ENCODE measurements around the gene RETN. TPM values are rescaled to one million over a fixed set of nuclear protein-coding genes. Genes with fewer than 3 reads are reported as not detected.

RETN gene
- total RNA-seq, 4 donors from 2014 or later: not detected

DNA sequence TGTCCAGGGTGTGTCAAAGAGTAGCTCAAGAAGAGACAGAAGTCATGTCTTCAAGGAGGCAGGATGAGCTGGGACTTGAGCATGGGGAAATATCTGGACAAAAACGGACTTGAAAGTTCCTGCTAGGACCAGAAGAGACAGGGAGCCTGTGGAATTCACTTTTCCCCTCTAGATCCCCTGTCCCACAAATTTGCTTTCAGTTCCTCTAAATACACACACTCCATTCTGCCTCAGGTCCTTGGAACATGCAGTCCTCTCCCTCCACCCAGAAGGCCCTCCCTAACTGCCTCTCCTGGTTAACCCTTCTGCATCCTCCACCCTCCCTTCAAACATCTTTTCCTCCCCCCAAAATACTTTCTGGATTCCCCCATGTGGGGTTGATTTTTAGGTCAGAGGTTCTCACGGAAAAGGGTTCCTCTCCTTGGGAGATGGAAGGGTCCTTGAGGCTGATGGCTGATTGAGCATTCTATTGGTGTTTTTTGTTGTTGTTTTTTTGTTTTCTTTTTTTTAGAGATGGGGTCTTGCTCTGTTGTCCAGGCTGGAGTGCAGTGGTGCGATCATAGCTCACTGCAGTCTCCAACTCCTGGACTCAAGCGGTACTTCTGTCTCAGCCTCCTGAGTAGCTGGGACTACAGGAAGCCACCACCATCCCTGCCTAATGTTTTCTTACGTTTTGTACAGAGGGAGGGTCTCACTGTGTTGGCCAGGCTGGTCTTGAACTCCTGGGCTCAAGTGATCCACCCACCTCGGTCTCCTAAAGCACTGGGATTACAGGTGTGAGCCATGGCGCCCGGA lies 6.9 kb upstream of the RETN start:
- Histone ChIP-seq H3K36me3 (no peaks in the 10 kb centered on the region), H3K27ac (no peak overlapping the region), H3K9me3 (no peaks in the 10 kb centered on the region), H3K4me1 (no peaks in the 10 kb centered on the region), H3K27me3 (no peaks in the 10 kb centered on the region), H3K4me3 (no peak overlapping the region)
- TF ChIP-seq POLR2A (IDR thresholded peaks at IDR 0.05): no peak
- TF ChIP-seq, protein P1, sequence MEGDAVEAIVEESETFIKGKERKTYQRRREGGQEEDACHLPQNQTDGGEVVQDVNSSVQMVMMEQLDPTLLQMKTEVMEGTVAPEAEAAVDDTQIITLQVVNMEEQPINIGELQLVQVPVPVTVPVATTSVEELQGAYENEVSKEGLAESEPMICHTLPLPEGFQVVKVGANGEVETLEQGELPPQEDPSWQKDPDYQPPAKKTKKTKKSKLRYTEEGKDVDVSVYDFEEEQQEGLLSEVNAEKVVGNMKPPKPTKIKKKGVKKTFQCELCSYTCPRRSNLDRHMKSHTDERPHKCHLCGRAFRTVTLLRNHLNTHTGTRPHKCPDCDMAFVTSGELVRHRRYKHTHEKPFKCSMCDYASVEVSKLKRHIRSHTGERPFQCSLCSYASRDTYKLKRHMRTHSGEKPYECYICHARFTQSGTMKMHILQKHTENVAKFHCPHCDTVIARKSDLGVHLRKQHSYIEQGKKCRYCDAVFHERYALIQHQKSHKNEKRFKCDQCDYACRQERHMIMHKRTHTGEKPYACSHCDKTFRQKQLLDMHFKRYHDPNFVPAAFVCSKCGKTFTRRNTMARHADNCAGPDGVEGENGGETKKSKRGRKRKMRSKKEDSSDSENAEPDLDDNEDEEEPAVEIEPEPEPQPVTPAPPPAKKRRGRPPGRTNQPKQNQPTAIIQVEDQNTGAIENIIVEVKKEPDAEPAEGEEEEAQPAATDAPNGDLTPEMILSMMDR (IDR thresholded peaks at IDR 0.05): no peak
- no peak for DNase-seq
- intact Hi-C loops (cut with DNase I; ENCODE audit: low total_unique reads): no loop called here

DNA sequence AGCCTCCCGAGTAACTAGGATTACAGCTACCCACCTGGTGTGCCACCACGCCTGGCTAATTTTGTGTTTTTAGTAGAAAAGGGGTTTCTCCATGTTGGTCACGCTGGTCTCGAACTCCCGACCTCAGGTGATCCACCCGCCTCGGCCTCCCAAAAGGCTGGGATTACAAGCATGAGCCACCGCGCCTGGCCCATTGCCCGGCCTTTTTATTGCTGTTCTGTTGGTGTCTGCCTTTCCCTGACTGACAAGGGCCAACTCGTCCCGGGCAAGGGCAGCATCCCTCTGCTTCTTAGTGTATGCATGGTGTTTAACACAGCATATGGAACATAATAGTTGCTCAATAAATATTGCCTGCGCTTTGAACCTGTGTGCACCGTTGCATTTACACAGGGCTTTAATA lies 6.2 kb upstream of the RETN start:
- Histone ChIP-seq H3K27me3 (no peaks in the 10 kb centered on the region), H3K27ac (no peak overlapping the region), H3K36me3 (no peaks in the 10 kb centered on the region), H3K9me3 (no peaks in the 10 kb centered on the region), H3K4me1 (no peaks in the 10 kb centered on the region), H3K4me3 (no peak overlapping the region)
- no peak for DNase-seq
- intact Hi-C loops (cut with DNase I; ENCODE audit: low total_unique reads): no loop called here
- TF ChIP-seq POLR2A (IDR thresholded peaks at IDR 0.05): no peak
- TF ChIP-seq, protein P1 (IDR thresholded peaks at IDR 0.05): no peak

DNA sequence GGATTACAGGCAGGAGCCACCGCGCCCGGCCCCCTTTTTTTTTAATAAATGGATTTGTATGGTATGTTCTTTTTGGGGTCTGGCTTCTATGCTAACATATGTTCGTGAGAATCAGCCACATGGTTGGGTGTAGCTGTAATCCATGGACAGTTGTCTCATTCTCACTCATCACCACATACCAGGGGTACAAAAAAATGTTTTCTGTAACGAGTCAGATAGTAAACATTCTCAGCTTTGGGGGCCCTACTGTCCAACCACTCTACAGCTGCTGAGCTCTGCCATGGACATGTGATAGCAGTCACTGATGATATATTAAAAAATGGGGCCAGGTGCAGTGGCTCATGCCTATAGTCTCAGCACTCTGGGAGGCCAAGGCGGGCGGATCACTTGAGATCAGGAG lies 5.1 kb upstream of the RETN start:
- Histone ChIP-seq H3K9me3 (no peaks in the 10 kb centered on the region), H3K27ac (no peak overlapping the region), H3K4me3 (no peak overlapping the region), H3K36me3 (no peaks in the 10 kb centered on the region), H3K27me3 (no peaks in the 10 kb centered on the region), H3K4me1 (no peaks in the 10 kb centered on the region)
- TF ChIP-seq, protein P1 (IDR thresholded peaks at IDR 0.05): no peak
- no peak for TF ChIP-seq POLR2A (IDR thresholded peaks at IDR 0.05)
- DNase-seq: no peak
- intact Hi-C loops (cut with DNase I; ENCODE audit: low total_unique reads): no loop called here

DNA sequence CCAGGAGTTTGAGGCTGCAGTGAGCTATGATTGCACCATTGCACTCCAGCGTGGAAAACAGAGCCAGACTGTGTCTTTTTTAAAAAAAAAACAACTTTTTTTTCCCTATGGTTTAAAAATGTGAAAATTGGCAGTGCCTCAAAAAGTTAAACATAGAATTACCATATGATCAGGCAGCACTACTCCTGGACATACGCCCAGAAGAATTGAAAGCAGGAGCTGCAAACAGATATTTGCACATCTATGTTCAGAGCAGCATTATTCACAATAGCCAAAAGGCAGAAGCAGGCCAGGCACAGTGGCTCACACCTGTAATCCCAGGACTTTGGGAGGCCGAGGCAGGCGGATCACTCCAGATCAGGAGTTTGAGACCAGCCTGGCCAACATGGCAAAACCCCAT lies 3.8 kb upstream of the RETN start:
- Histone ChIP-seq H3K4me1 (no peaks in the 10 kb centered on the region), H3K27me3 (no peaks in the 10 kb centered on the region), H3K9me3 (no peaks in the 10 kb centered on the region), H3K27ac (no peak overlapping the region), H3K36me3 (no peaks in the 10 kb centered on the region), H3K4me3 (no peak overlapping the region)
- DNase-seq: no peak
- intact Hi-C loops (cut with DNase I; ENCODE audit: low total_unique reads): no loop called here
- TF ChIP-seq, protein P1 (IDR thresholded peaks at IDR 0.05): no peak
- no peak for TF ChIP-seq POLR2A (IDR thresholded peaks at IDR 0.05)

DNA sequence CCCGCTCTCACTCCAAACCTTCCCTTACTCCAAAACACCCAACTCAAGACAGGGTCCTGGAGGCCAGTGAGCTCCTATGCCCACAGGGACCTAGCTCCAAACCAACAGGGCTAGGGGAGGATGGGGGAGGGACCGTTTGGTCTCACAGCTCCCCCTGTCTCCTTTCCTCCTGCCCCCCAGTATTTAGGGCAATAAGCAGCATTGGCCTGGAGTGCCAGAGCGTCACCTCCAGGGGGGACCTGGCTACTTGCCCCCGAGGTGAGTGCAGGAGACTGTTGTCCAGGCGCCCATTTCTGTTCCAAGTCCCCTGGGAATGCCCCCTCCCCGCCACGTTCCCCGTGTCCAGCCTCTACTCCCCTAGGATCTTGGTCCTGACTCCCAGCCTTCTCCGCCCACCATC lies 792 bp downstream of the RETN start:
- H3K4me3 ChIP-seq: no peak overlapping the region
- no peaks in the 10 kb centered on the region for H3K4me1 ChIP-seq
- intact Hi-C loops (cut with DNase I; ENCODE audit: low total_unique reads): no loop called here
- H3K27ac ChIP-seq: no peak overlapping the region
- no peak for TF ChIP-seq POLR2A (IDR thresholded peaks at IDR 0.05)
- TF ChIP-seq, protein P1 (IDR thresholded peaks at IDR 0.05): no peak
- DNase-seq: no peak
- H3K36me3 ChIP-seq: no peaks in the 10 kb centered on the region
- H3K27me3 ChIP-seq: no peaks in the 10 kb centered on the region
- no peaks in the 10 kb centered on the region for H3K9me3 ChIP-seq
